ENCODE results near the gene ADAMTS12. TPM values are rescaled to one million over a fixed set of nuclear protein-coding genes. Genes with fewer than 3 reads are reported as not detected.

The ADAMTS12 gene
- polyA plus RNA-seq, 1 donor from 2014 or later, result 0.07 TPM

- no peak overlapping the region for H3K27ac ChIP-seq (ENCODE audit: low read length)
These were observed 143.0 kb downstream of the ADAMTS12 start for GRCh38 chr5:33748754-33749153.

GRCh38 chr5:33745101-33745770, 146.6 kb downstream of the ADAMTS12 start:
- no peak overlapping the region for H2AFZ ChIP-seq (ENCODE audit: low read depth, low read length)
- TF ChIP-seq POLR2AphosphoS5 (IDR thresholded peaks at IDR 0.05) (no peak), EP300 (conservative IDR thresholded peaks at IDR 0.05; ENCODE audit: poor library complexity, severe bottlenecking) (no peak), RAD21 (conservative IDR thresholded peaks at IDR 0.05) (no peak), CTCF (IDR thresholded peaks at IDR 0.05; ENCODE audit: poor library complexity, severe bottlenecking) (no peak), EZH2 (IDR thresholded peaks at IDR 0.05; ENCODE audit: borderline replicate concordance, insufficient read depth, low read length, poor library complexity, severe bottlenecking) (no peak), SMC3 (conservative IDR thresholded peaks at IDR 0.05; ENCODE audit: poor library complexity) (no peak), TAF1 (IDR thresholded peaks at IDR 0.05; ENCODE audit: low read depth) (no peak)
- TF ChIP-seq, protein P1, sequence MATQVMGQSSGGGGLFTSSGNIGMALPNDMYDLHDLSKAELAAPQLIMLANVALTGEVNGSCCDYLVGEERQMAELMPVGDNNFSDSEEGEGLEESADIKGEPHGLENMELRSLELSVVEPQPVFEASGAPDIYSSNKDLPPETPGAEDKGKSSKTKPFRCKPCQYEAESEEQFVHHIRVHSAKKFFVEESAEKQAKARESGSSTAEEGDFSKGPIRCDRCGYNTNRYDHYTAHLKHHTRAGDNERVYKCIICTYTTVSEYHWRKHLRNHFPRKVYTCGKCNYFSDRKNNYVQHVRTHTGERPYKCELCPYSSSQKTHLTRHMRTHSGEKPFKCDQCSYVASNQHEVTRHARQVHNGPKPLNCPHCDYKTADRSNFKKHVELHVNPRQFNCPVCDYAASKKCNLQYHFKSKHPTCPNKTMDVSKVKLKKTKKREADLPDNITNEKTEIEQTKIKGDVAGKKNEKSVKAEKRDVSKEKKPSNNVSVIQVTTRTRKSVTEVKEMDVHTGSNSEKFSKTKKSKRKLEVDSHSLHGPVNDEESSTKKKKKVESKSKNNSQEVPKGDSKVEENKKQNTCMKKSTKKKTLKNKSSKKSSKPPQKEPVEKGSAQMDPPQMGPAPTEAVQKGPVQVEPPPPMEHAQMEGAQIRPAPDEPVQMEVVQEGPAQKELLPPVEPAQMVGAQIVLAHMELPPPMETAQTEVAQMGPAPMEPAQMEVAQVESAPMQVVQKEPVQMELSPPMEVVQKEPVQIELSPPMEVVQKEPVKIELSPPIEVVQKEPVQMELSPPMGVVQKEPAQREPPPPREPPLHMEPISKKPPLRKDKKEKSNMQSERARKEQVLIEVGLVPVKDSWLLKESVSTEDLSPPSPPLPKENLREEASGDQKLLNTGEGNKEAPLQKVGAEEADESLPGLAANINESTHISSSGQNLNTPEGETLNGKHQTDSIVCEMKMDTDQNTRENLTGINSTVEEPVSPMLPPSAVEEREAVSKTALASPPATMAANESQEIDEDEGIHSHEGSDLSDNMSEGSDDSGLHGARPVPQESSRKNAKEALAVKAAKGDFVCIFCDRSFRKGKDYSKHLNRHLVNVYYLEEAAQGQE (IDR thresholded peaks at IDR 0.05; ENCODE audit: borderline replicate concordance), result no peak

More at GRCh38 chr5:33748754-33749153, 143.0 kb downstream of the ADAMTS12 start:
- H4K20me1 ChIP-seq (ENCODE audit: insufficient read depth), result no peaks in the 10 kb centered on the region
- H3K9ac ChIP-seq (ENCODE audit: low read length), result no peak overlapping the region
- H3K4me3 ChIP-seq (ENCODE audit: low read length), result no peak overlapping the region
- no peaks in the 10 kb centered on the region for H3K36me3 ChIP-seq (ENCODE audit: insufficient read depth, low read length)
- H3K9me2 ChIP-seq (ENCODE audit: insufficient read depth, low read length), result no peaks in the 10 kb centered on the region
- H3K79me2 ChIP-seq (replicated peaks; ENCODE audit: insufficient read depth, low read length), result no peaks in the 10 kb centered on the region
- no peaks in the 10 kb centered on the region for H3F3A ChIP-seq (ENCODE audit: insufficient read depth, low read length, poor library complexity, severe bottlenecking)
- H3K9me3 ChIP-seq (ENCODE audit: low read length), result no peaks in the 10 kb centered on the region
- no peak overlapping the region for H3K4me2 ChIP-seq (ENCODE audit: low read length)
- H2AFZ ChIP-seq (ENCODE audit: low read depth, low read length), result no peak overlapping the region
- H3K27me3 ChIP-seq (ENCODE audit: insufficient read depth, low read depth, low read length), result no peaks in the 10 kb centered on the region
- TF ChIP-seq, protein P1 (IDR thresholded peaks at IDR 0.05; ENCODE audit: borderline replicate concordance), result no peak
- no peak for TF ChIP-seq CTCF (IDR thresholded peaks at IDR 0.05; ENCODE audit: poor library complexity, severe bottlenecking)
- no peak for TF ChIP-seq POLR2AphosphoS5 (IDR thresholded peaks at IDR 0.05)
- TF ChIP-seq EP300 (conservative IDR thresholded peaks at IDR 0.05; ENCODE audit: poor library complexity, severe bottlenecking), result no peak
- TF ChIP-seq SMC3 (conservative IDR thresholded peaks at IDR 0.05; ENCODE audit: poor library complexity), result no peak
- TF ChIP-seq TAF1 (IDR thresholded peaks at IDR 0.05; ENCODE audit: low read depth), result no peak
- no peak for TF ChIP-seq MXI1 (conservative IDR thresholded peaks at IDR 0.05; ENCODE audit: poor library complexity, severe bottlenecking)
- no peak for TF ChIP-seq RAD21 (conservative IDR thresholded peaks at IDR 0.05)
- no peak for TF ChIP-seq EZH2 (IDR thresholded peaks at IDR 0.05; ENCODE audit: borderline replicate concordance, insufficient read depth, low read length, poor library complexity, severe bottlenecking)

More at GRCh38 chr5:33745101-33745770, 146.6 kb downstream of the ADAMTS12 start:
- Histone ChIP-seq H3K27me3 (ENCODE audit: insufficient read depth, low read depth, low read length) (no peaks in the 10 kb centered on the region), H3K9ac (ENCODE audit: low read length) (no peak overlapping the region), H3K36me3 (ENCODE audit: insufficient read depth, low read length) (no peaks in the 10 kb centered on the region), H3K9me3 (ENCODE audit: low read length) (no peaks in the 10 kb centered on the region), H3K27ac (ENCODE audit: low read length) (no peak overlapping the region), H3F3A (ENCODE audit: insufficient read depth, low read length, poor library complexity, severe bottlenecking) (no peaks in the 10 kb centered on the region), H3K79me2 (replicated peaks; ENCODE audit: insufficient read depth, low read length) (no peaks in the 10 kb centered on the region), H4K20me1 (ENCODE audit: insufficient read depth) (no peaks in the 10 kb centered on the region), H3K4me2 (ENCODE audit: low read length) (no peak overlapping the region), H3K9me2 (ENCODE audit: insufficient read depth, low read length) (no peaks in the 10 kb centered on the region), H3K4me3 (ENCODE audit: low read length) (no peak overlapping the region)

Measured in neural cell (in vitro differentiated cells).